Stimulated activated CD8-positive, alpha-beta memory T cell treated with anti-CD3 and anti-CD28 coated beads, Interleukin-12 subunit alpha, Interleukin-12 subunit beta, amount 100 ng/mL, for 4 hours (primary cell): ENCODE data around the gene RAB41.
"Not testable (repeated sequence)": the region's sequence is repeated elsewhere in the genome, so short reads cannot be mapped to it uniquely, and the experiment has no call there.

Source experiments
- DNase-seq: peaks from one replicate; pipeline ENCODE4 v3.0.0-alpha.2; 2020; ENCODE audit warnings: low read depth

The RAB41 gene

GRCh38 chrX:70281951-70282350, at the start of gene RAB41:
TSS of gene RAB41 (plus strand) at chrX:70282172. CDS start at chrX:70282218, 46 bp downstream.
- DNase-seq, result no peak

- no peak for DNase-seq
Observed at GRCh38 chrX:70234355-70234754, 47.6 kb upstream of the RAB41 start, which contains the start of gene AWAT1. TSS of gene AWAT1 (plus strand) at chrX:70234655. CDS start at chrX:70234696, 41 bp downstream.

GRCh38 chrX:70240751-70241150, 41.2 kb upstream of the RAB41 start:
- no peak for DNase-seq

- no peak for DNase-seq
Observed at GRCh38 chrX:70241501-70241900, 40.5 kb upstream of the RAB41 start.

- DNase-seq, result not testable (repeated sequence)
Observed at GRCh38 chrX:70243601-70244000, 38.4 kb upstream of the RAB41 start.

GRCh38 chrX:70244881-70245280, 37.1 kb upstream of the RAB41 start:
- DNase-seq, result no peak

GRCh38 chrX:70247252-70247651, 34.7 kb upstream of the RAB41 start:
- DNase-seq, result no peak

GRCh38 chrX:70252491-70252890, 29.5 kb upstream of the RAB41 start:
- no peak for DNase-seq

- DNase-seq, result no peak
Observed at GRCh38 chrX:70253377-70254062, 28.5 kb upstream of the RAB41 start.

GRCh38 chrX:70254063-70254400, 27.9 kb upstream of the RAB41 start:
- DNase-seq, result no peak

GRCh38 chrX:70254909-70255308, 27.1 kb upstream of the RAB41 start:
- no peak for DNase-seq

- no peak for DNase-seq
Observed at GRCh38 chrX:70255452-70255851, 26.5 kb upstream of the RAB41 start.

- no peak for DNase-seq
Observed at GRCh38 chrX:70257423-70258288, 24.3 kb upstream of the RAB41 start.

GRCh38 chrX:70260104-70260503, 21.9 kb upstream of the RAB41 start, which contains the start of gene P2RY4:
TSS of gene P2RY4 (minus strand) at chrX:70260204. CDS start at chrX:70259624, 580 bp downstream.
- DNase-seq, result no peak

- no peak for DNase-seq
Observed at GRCh38 chrX:70262952-70263567, 18.9 kb upstream of the RAB41 start.

- DNase-seq, result no peak
Observed at GRCh38 chrX:70264784-70265183, 17.2 kb upstream of the RAB41 start.

- DNase-seq, result no peak
Observed at GRCh38 chrX:70268034-70268433, 13.9 kb upstream of the RAB41 start, which contains the start of gene ARR3. TSS of gene ARR3 (plus strand) at chrX:70268334. CDS start at chrX:70269386, 1,052 bp downstream.

GRCh38 chrX:70274029-70274428, 7.9 kb upstream of the RAB41 start:
- not testable (repeated sequence) for DNase-seq

GRCh38 chrX:70279081-70279480, 2.9 kb upstream of the RAB41 start:
- no peak for DNase-seq

GRCh38 chrX:70280573-70280972, 1.4 kb upstream of the RAB41 start:
- DNase-seq, result no peak

- DNase-seq, result no peak
Observed at GRCh38 chrX:70289168-70289792, 7.3 kb downstream of the RAB41 start.
